ENCODE data around the gene GEMIN5. TPM values are rescaled to one million over a fixed set of nuclear protein-coding genes. Genes with fewer than 3 reads are reported as not detected.
A peak's percentile ranks its signal among the peaks of the same experiment; 100 is the strongest.
"Not testable (repeated sequence)": the region's sequence is repeated elsewhere in the genome, so short reads cannot be mapped to it uniquely, and the experiment has no call there.

Gene GEMIN5
- total RNA-seq, 1 donor from 2014 or later, result 19.8 TPM

DNA sequence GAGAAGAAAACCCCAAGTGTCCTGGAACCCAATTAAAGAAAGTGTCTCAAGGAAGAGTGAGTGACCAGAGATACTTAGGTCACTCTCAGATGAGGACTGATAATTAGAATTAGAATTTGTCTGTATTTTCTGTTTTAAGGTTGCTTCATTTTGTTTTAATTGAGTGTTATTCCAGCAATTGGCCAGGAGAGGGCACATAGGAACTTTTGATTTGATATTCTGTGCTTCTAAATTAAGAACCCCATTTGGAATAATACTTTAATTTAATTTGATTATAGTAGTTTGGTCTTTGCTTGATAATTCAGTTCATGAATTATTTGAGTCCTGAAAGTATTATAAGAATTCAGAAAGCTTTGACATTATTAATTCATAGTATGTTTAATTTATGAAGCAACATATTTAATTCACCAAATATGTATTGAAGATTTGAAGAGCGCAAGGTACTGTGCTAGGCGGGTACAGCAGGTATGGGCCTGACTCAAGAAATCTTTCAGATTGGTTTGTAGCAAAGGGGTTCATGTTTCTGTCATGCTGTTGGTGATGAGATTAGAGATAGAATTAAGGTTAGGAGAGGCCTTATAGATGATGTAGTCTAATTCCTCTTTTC lies 7.8 kb upstream of the GEMIN5 start:
- DNase-seq (ENCODE audit: low read depth), result peak; percentile 28

DNA sequence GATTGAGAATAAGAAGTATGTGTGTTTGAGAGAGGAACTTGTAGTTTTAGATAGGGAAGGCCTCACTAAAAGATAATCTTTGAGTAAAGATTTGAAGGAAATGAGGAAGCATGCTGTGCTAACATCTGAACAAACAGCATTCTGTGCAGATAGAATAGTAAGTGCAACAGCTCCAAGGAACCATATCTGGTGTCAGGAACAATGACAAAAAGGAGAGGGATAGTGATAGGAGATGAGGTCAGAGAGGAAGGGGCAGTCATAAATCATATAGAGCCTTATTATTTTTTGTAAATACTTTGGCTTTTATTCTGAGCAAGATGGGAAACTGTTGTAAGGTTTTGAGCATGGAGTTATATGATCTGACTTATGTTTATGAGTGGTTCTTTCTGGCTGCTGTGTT lies 6.7 kb upstream of the GEMIN5 start:
- DNase-seq (ENCODE audit: low read depth), result no peak

DNA sequence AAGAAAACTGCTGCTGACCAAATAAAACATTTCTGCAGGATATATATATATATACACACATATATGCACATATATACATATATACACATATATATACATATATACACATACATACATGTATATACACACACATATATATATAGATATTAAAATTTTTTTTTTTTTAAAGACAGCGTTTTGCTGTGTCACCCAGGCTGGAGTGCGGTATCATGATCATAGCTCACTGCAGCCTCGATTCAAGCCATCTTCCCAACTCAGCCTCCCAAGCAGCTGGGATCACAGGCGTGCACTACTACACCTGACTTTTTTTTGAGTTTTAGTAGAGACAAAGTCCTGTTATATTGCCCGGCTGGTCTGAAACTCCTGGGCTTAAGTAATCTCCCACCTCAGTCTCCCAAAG lies 5.5 kb upstream of the GEMIN5 start:
- DNase-seq (ENCODE audit: low read depth), result no peak

DNA sequence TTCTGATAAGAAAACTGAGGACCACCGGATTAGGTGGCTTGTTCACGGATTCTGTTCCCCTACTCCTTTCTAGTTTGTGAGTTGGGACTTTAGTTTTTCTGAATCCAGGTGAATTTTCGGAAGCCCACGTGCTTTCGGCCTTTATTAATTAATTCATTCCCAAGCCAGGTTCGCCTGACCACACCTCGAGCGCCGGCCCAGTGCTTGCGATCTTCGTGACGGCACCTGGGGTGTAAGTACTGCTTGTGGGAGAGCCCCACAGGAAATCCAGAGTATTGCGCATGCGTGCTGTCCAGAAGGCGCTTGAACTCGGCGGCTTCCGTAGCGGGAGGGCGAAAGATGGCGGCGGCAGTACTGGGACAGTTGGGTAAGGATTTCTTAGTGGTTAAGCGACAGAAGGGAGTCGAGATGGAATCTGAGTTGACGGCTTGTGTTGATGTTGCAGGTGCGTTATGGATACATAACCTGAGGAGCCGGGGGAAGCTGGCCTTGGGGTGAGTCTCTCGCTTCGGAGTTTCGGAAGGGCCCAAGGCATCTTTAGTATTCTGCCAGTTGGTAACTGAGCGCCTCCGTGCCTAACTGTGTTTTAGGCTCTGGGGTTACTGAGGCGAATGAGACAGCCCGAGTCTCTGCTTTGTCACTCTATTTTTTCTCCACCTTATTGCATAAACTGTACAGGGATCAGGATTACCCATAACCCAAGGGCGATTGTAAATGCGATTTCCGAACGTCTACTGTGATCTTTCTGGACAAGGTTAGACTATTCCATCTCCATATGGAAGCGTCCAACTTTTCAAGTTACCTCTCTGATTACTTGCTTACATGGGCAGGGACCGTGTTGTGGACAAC lies 3.0 kb upstream of the GEMIN5 start, which contains the start of gene MRPL22:
Gene MRPL22 (plus strand): TSS at position 302 of the 849 bp plus-strand sequence. CDS start 38 bp downstream, at position 340.
- DNase-seq (ENCODE audit: low read depth), result peak; percentile 96

DNA sequence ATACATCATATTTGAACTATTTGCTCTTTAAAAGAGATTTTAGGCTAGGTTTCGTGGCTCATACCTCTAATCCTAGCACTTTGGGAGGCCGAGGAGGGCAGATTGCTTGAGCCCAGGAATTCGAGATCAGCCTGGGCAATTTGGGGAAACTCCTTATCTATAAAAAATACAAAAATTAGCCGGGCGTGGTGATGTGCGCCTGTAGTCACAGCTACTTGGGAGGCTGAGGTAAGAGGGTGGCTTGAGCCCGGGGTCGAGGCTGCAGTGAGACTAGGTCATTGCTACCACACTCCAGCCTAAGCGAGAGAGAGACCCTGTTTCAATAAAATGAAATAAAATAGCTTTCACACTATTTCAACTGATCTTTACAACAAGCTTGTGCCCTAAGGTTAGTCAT lies 2.4 kb upstream of the GEMIN5 start:
- no peak for DNase-seq (ENCODE audit: low read depth)

DNA sequence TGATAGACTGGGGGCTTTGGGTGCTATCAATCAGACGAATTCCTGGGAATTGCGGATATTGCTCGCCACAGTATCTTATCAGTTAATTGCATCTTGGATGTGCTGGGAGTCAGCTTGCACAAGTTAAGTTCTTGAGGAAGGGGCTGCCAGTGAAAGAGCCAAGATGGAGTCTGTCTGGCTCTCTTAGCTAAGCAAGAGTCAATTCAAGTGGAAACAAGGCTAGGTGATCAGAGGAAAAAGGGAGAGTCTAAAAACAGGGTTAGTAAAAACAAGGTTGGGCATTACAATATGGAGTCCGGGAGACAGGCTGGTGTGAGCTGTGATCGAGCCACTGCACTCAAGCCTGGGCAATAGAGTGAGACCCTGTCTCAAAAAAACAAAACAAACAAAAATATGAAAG lies 1.4 kb upstream of the GEMIN5 start:
- not testable (repeated sequence) for DNase-seq (ENCODE audit: low read depth)

DNA sequence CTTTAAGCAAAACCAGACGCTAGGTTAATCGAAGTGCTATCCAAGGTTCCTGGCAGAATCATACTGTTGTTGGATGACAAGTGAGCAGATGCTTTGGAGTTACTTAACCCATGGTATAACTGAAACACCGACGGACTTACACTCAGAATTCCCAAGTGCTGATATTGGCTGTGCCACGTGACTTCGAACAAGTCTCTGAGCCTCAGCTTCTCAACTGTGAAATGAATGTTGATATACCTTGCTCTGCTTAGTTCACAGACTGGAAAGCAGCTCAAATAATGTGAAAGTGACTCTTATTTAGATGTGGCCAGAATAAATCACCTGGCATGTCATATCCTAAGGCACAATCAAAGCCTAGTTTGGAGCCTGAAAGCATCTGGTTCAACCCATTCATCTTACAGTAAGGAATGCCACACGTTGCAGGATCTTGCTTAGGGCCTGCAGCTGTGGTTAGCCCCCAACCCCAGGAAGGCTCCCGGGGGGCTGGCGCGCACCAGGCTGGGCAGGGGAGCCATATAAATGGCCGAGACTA lies 759 bp downstream of the GEMIN5 start:
- DNase-seq (ENCODE audit: low read depth), result no peak

DNA sequence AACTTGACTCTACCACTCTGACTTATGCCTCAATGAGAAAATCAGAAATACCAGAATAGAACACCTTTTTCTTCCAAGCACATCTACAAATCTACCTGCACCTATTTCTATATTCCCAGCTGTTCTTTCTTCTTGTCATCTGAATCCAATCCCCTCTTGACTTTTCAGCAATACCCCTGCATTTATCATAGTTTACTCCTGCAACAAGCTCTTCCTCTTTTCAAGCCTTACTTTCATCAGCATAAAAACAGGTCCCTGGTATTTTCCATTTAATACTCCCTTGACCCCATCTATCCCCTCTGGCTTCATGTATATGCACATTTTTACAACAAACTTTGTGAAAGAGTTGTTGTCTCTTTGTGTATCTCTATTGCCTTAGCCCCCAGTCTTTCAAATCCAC lies 3.1 kb downstream of the GEMIN5 start:
- DNase-seq (ENCODE audit: low read depth), result no peak

DNA sequence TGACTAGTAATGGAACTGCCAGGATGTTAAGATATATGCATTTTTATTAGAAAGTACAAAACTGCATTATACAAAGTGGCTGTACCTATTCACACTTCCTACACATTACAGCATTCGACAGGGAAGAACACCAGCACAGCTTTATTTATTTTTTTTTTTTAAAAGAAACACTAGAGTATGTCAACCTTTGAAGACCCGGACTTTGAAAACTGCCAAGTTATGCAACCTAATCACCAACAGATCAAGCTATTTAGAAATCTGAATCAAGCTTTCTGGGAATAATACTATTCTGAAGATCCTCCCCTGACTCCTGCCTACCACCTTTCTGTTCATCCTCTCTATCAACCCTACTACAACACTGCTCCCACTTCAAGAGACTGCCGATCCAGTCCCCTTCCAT lies 4.5 kb downstream of the GEMIN5 start:
- DNase-seq (ENCODE audit: low read depth), result no peak

DNA sequence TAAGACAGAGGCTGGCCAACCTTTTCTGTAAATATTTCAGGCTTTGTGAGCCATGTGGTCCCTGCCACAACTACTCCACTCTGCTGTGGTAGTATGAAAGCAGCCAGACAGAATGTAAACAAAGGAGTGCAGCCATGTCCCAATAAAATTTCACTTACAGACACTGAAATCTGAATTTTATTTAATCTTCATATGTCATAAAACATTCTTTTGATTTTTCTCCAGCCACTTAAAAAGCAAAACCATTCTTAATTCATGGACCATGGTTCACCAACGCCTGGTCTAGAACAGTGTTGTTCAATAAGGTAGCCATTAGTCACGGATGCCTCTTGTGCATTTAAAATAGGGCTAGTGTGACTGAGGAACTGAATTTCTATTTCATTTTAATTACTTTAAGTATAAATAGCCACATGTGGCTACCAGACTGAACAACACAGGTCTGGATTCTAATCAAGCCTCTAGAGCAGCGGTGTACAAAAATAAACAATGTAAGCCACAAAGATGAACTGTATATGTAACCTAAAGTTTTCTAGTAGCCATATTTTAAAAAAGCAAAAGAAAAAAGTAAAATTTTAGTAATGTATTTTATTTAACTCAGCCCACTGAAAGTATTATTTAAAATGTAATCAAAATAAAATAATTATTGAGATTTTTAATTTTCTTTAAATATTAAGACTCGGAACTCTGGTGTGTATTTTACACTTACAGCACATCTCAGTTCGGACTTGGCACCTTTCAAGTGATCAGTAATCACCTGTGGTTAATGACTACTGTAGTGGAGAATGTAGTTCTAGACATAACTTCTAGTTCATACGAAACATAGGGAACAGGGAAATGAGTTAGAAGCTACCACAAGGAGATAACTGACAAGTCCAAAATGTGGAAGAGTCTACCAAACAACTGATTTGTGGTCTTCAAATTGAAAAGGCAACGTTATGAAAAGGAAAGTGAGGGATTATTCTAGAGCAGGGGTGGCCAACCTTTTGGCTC lies 14.3 kb downstream of the GEMIN5 start:
- DNase-seq (ENCODE audit: low read depth), result no peak

DNA sequence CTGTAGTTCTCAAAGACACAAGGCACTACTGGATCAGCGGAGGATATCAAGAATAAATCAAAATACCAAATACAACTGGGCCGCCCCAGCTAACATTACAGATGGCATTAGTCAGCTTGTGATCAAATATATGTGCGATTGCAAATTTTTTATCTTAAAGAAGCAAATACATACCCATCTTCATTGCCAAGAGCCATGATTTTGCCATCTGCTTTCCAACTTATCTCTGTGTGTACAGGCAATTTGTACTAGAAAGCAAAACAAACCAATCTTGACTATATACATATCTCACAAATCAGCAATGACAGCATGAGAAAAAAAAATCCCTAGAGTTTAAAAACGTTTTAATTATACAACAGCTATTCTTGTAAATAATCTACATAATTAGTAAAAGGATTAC lies 20.3 kb downstream of the GEMIN5 start:
- DNase-seq (ENCODE audit: low read depth), result no peak

DNA sequence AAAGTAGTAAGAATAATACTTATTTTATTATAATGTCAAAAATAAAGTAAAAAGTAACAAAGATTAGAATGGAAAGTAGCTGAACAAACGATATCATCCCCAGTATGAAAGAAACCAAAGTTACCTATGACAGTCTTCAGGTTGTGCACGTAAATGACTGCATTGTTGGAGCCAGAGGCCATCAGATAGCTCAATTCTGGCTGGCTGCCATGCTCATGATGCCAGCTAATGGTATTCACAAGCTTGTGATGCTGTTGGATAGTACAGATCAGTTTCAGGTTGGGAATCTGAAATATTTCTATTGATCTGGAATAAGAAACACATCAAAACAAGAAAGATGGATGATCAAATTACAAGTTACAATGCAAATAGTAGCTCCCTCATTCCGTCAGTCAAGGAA lies 21.1 kb downstream of the GEMIN5 start:
- no peak for DNase-seq (ENCODE audit: low read depth)

DNA sequence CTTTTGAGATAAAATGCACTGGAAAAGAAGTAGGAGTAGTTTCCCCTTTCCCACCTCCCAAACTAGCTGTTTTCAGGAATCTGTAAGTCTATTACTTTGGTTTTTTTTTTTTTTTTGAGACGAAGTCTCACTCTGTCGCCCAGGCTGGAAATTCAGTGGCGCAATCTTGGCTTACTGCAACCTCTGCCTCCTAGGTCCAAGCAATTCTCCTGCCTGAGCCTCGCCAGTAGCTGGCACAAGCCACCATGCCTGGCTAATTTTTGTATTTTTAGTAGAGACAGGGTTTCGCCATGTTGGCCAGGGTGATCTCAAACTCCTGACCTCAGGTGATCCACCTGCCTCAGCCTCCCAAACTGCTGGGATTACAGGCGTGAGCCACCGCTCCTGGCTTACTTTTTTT lies 32.4 kb downstream of the GEMIN5 start:
- not testable (repeated sequence) for DNase-seq (ENCODE audit: low read depth)

DNA sequence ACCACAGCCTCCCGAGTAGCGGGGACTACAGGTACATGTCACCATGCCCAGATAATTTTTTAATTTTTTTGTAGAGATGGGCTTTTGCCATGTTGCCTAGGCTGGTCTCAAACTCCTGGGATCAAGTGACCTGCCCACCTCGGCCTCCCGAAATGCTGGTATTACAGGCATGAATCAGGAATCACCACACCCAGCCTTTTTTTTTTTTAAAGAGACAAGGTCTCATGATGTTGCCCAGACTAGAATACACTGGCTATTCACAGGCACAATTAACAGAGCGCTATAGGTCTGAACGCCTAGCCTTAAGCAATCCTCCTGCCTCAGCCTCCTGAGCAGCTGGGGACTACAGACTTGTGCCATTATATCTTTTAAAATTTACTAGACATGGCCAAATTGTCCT lies 36.1 kb downstream of the GEMIN5 start:
- DNase-seq (ENCODE audit: low read depth), result no peak

DNA sequence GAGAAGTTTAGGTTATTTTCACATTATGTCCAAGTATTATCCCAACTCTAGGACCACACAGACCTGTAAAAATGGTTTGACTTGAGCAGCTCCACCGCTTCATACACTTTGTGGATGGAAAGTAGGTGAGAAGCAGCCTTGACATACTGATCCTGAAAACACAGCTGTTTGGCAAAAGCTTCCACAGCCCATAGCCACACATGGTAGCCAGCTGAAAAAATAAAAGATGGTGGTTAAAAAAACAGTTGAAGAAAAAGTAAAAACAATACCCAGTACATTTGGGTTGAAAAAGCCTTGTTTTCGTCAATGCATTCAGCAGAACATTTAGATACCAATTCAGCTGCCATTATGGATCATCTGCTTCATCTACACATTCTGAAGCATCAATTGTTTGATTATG lies 36.7 kb downstream of the GEMIN5 start:
- peak; percentile 59 for DNase-seq (ENCODE audit: low read depth)

DNA sequence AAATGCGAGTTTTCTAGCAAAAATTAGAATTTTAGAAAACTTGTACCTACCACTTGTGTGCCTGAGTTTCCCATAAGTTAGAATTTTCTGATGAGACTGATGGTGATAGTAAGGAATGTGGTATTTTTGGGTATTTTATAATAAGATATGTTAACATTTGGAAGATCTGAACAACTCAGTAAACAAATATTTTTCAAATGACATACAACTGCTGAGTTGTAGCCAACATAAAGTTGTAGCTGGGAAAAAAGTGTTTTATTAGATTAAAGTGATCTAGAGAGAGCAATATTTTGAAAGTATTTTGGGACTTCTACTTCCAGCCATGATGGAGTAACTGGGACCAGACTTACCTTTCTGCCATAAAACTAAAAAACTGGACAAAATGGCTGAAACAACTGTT lies 37.9 kb downstream of the GEMIN5 start:
- peak; percentile 7 for DNase-seq (ENCODE audit: low read depth)

DNA sequence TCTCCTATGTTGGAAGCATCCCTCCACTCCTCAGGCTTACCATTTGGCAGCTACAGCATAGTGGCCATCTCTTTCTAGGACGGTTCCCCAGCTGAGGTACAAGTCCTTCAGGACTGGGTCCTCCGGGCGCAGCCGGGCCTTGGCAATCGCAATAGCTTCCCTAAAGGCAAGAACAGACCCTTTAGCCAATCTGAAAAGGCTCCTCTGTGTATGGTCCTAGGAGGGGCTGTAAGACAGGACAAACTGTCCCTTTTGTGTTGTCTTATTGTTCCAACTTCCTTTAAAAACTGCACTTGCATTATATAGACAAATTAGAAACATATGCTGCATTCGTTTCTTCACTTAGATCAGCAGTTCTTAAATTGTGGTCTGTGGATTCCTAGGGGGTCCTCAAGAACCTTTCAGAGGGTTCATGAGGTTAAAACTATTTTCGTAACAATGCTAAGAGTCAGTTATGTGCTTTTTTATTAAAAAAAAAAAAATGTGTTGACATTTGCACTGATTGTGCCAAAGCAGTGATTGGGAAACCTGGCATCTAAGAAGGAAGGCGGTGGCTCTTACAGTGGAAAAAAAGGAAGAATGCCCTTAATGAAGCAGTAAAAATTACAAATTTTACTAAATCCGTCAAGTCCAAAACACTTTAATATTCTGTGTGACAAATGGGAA lies 38.7 kb downstream of the GEMIN5 start:
- no peak for DNase-seq (ENCODE audit: low read depth)

DNA sequence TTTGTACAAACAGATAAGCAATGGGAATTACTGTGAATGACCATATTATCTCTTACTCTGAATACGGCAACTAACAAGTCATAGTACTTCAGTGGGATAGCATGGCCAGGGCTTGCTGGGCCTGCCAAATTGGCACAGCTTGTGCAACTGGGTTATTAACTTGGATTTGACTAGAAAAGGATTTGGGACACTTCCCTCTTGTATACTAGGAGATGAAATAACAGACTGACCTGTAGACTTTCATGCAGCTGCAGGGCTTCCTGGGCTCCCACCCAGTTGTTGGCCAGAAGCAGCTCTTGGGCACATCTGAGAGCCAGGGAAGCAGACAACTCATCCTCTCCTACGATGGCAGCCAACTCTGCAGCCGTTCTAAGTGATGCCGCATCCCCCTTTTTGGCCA lies 39.8 kb downstream of the GEMIN5 start:
- no peak for DNase-seq (ENCODE audit: low read depth)

DNA sequence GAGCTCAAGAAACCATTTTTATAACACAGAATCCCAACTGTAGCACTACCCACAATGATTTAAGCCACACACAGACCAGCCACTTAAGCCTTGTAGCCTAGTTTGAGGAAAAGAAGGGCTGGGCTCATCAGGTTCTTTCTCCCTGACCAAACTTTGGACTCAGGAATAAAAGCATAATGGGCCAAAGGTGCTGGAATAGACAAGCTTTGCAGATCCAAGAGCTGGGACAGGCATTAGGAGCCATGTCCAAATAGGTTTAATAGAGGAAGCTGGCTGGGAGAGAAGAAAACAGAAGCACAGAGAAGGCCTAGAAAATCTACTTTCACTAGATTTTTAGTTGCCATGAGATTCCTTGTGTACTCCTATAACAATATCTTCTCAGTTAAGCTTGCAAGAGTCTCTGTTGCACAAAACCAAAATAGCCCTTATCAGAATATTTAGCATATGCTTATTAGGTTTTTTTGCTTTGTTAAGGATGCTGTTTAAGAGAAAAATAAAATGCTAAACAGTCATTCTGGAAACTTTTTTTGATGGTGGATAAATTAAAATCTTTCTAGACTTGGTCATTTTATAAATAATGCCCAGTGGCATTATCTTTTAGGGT lies 41.3 kb downstream of the GEMIN5 start:
- DNase-seq (ENCODE audit: low read depth), result no peak

All from myocyte (in vitro differentiated cells).